Measurements from ENCODE around the gene ENO2.
A peak's percentile ranks its signal among the peaks of the same experiment; 100 is the strongest.

ENO2 gene

GRCh38 chr12:6962285-6963015 is 48.1 kb downstream of the ENO2 start:
- DNase-seq = no peak

GRCh38 chr12:6963016-6963731 is 48.8 kb downstream of the ENO2 start:
- DNase-seq = no peak

- no peak for DNase-seq
These were observed 49.5 kb downstream of the ENO2 start for GRCh38 chr12:6963791-6964413.

- DNase-seq = no peak
These were observed 50.2 kb downstream of the ENO2 start for GRCh38 chr12:6964605-6965025.

GRCh38 chr12:6965026-6965661 is 50.8 kb downstream of the ENO2 start:
- peak; percentile 84 for DNase-seq

- DNase-seq = no peak
These were observed 51.3 kb downstream of the ENO2 start for GRCh38 chr12:6965714-6966113.

- DNase-seq = no peak
These were observed 52.0 kb downstream of the ENO2 start for GRCh38 chr12:6966351-6966750.

- DNase-seq = no peak
These were observed 53.3 kb downstream of the ENO2 start for GRCh38 chr12:6967651-6968100.

- DNase-seq = no peak
These were observed 54.0 kb downstream of the ENO2 start for GRCh38 chr12:6968426-6968825.

- DNase-seq = no peak
These were observed 55.7 kb downstream of the ENO2 start for GRCh38 chr12:6970096-6970527.

All from activated CD4-positive, CD25-positive, alpha-beta regulatory T cell treated with anti-CD3 and anti-CD28 coated beads, Interleukin-2, amount 50 U/mL, for 72 hours (primary cell).